Measurements from ENCODE around the gene GSTM2.

The GSTM2 gene

DNA sequence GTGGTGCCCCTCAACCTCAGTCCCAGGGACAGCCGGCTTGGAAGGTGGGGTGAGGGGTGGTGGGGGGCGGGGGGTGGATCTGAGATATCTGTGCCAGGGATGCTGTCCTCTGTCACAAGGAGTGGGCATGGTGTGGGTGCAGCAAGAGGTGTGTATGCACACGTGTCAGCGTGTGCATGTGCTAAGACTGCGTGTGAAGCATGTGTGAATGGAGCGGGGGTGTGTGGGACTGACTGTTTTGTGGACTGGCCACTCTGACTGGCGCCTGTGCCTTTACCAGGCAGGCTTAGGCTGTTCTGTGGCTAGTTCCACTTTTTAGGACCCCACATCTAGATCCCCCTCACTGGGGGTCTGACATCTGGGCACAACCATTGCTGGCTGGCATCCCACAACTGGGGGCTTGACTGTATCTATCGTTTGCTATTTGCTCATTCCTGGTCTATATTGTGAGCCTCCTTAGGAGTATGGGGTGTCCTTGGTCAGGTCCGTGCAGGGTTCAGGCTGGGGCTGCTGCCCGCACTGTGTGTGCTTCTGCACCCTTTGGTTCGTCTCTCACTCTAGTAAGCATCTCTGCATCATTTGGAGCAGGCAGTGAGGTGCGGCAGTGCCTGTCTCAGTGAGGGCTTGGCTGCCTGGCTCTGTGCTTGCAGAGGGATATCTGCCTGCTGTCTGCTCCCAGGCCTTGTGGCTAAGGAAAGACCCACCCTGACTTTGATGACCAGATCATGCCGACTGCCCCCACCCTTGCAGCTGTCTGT is 46.3 kb upstream of the GSTM2 start:
- Mint-ChIP-seq H3K36me3 (ENCODE audit: low read depth) (peaks cover 8% of the 10 kb centered on the region), H3K27me3 (ENCODE audit: low read depth) (no peaks in the 10 kb centered on the region), H3K9me3 (no peaks in the 10 kb centered on the region), H3K27ac (peak overlapping the region; percentile 74 to 99 (median 94)), H3K4me3 (peak overlapping the region; percentile 96 to 99 (median 98)), H3K4me1 (peaks cover 59% of the 10 kb centered on the region)
- TF ChIP-seq, protein P1, sequence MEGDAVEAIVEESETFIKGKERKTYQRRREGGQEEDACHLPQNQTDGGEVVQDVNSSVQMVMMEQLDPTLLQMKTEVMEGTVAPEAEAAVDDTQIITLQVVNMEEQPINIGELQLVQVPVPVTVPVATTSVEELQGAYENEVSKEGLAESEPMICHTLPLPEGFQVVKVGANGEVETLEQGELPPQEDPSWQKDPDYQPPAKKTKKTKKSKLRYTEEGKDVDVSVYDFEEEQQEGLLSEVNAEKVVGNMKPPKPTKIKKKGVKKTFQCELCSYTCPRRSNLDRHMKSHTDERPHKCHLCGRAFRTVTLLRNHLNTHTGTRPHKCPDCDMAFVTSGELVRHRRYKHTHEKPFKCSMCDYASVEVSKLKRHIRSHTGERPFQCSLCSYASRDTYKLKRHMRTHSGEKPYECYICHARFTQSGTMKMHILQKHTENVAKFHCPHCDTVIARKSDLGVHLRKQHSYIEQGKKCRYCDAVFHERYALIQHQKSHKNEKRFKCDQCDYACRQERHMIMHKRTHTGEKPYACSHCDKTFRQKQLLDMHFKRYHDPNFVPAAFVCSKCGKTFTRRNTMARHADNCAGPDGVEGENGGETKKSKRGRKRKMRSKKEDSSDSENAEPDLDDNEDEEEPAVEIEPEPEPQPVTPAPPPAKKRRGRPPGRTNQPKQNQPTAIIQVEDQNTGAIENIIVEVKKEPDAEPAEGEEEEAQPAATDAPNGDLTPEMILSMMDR (IDR thresholded peaks at IDR 0.05; ENCODE audit: unreplicated experiment in 3 of 3): no peak

DNA sequence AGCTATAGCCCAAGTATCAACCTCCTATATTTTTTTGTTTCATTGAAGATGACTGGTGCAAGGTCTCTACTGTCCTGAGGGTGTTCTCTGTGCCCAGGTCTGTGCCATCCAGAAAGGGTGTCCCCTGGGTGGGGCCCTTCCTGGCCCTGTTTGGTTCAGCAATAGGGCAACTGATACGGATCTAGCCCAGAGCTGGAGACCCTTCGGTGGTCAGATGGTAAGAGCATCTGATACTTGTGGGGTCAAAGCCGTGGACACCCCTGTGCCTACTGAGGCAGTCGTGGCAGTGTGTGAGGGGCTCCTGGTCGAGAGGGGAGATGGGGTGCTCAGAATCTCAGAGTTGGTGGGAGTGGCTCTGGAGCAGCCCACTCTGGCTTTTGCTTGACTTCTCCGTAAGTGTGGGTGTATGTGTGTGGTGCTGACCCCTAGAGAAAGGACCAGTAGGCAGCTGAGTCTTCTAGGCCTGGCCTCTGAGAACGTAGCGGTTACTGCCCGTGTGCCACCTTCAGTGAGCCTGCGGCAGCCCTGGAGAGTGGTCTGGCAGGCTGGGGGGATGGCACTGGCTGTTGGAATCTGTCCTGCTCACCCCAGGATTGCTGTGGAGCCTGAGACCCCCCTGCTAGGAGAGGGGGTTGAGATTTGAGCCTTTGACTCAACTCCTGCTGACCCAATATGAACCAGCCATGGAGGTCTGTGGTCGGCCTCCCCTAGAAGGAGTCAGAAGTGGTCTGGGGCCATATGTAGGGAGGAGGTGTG is 45.5 kb upstream of the GSTM2 start:
- H3K4me3 Mint-ChIP-seq: peak overlapping the region; percentile 96 to 99 (median 98)
- H3K9me3 Mint-ChIP-seq: no peaks in the 10 kb centered on the region
- TF ChIP-seq, protein P1 (IDR thresholded peaks at IDR 0.05; ENCODE audit: unreplicated experiment in 3 of 3): no peak
- peaks cover 52% of the 10 kb centered on the region for H3K4me1 Mint-ChIP-seq
- peak overlapping the region; percentile 74 to 99 (median 94) for H3K27ac Mint-ChIP-seq
- H3K27me3 Mint-ChIP-seq (ENCODE audit: low read depth): no peaks in the 10 kb centered on the region
- peaks cover 9% of the 10 kb centered on the region for H3K36me3 Mint-ChIP-seq (ENCODE audit: low read depth)

DNA sequence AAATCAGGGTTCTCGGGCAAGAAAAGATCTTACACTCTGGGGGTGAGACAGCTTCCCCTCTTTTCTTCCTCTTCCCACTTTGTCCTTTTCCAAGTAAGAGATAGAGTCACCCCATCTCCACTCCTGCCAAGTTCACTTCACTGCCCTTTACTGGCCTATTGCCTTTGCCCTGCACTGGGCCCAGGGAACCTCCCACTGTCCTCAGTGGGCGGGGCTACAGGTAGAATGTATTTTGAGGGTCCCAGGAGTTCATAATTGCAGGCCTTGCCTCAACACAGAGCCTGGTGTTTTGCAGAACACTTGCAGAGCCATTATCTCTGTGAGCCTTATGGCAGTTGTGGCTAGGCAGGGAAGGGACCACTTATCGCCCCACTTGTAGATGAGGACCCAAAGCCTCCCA is 45.0 kb upstream of the GSTM2 start:
- Mint-ChIP-seq H3K4me1 (peaks cover 49% of the 10 kb centered on the region), H3K27ac (peak overlapping the region; percentile 74 to 99 (median 94)), H3K27me3 (ENCODE audit: low read depth) (no peaks in the 10 kb centered on the region), H3K9me3 (no peaks in the 10 kb centered on the region), H3K36me3 (ENCODE audit: low read depth) (peaks cover 14% of the 10 kb centered on the region), H3K4me3 (peak overlapping the region; percentile 96 to 99 (median 98))
- TF ChIP-seq, protein P1 (IDR thresholded peaks at IDR 0.05; ENCODE audit: unreplicated experiment in 3 of 3): no peak

DNA sequence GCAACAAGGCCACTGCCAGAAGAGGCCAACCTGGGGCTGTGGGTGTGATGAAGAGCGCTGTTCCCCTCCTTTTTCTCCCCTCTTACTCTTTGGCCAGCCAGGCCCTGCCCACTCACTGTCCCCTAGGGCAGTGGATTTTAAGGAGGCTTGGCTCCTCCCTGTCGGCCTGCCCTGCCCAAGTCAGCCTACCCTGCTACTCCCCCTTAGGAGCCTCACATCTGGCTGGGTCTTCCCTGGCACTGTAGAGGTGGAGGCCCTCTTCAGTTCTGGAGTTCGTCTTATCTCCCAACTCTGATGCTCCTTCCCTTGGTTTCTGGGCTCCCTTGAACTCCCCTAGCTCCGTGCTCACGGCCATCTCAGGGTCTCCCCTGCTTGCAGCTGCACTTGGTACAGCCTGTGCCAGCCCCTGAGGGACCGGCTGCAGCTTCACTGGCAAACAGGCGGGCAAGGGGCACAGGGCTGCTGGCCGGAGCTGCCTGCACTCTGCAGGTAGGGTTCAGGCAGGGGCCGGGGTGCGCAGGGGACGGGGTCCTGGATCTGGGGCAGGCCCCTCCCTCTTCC is 44.2 kb upstream of the GSTM2 start:
- peaks cover 44% of the 10 kb centered on the region for H3K4me1 Mint-ChIP-seq
- TF ChIP-seq, protein P1 (IDR thresholded peaks at IDR 0.05; ENCODE audit: unreplicated experiment in 3 of 3): no peak
- H3K27me3 Mint-ChIP-seq (ENCODE audit: low read depth): no peaks in the 10 kb centered on the region
- H3K4me3 Mint-ChIP-seq: peak overlapping the region; percentile 46 to 99 (median 69)
- no peaks in the 10 kb centered on the region for H3K9me3 Mint-ChIP-seq
- H3K36me3 Mint-ChIP-seq (ENCODE audit: low read depth): peaks cover 21% of the 10 kb centered on the region
- H3K27ac Mint-ChIP-seq: peak overlapping the region in 2 of 3 experiments; percentile 74 to 84

DNA sequence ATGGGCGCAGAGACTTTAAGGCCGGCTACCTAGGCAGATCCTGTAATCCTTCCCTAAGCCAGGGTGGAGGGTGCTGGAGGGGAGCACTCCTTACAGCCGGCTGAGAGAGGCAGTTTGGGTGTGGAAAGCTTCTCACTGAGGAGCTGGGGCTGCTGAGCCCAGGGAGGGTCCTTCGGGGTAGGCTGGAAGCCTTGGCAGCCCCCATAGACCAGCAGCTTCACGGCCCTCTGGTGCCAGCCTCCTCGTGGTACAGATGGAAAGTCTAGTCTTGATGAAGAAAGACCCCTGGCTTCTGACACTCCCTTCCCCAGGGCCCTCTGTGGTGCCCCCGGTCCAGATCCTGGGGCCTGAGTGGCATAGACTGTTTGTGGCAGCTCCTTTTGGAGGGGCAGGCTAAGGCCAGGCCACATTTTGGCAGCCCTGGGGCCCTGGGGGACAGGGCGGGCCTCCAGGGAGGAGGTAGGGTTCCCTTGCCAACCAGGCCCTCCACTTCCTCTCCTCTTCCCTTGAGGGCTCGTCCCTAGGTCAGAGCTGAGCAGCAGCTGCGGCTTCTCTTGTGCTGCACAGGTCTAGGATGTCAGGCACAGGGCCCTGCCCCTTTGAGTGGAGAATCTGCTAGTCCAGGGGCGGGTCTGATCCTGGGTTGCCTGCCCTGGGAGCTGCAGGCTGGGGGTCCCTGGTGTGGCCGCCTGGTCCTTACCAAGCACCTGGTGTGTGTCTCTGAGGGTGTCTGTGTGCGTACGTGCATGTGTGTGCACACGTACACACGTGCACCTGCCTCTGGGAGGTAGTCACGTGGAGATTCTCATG is 43.5 kb upstream of the GSTM2 start:
- TF ChIP-seq, protein P1 (IDR thresholded peaks at IDR 0.05; ENCODE audit: unreplicated experiment in 3 of 3): no peak
- peak overlapping the region in 2 of 3 experiments; percentile 22 to 74 for H3K27ac Mint-ChIP-seq
- H3K4me3 Mint-ChIP-seq: peak overlapping the region; percentile 19 to 58 (median 52)
- H3K27me3 Mint-ChIP-seq (ENCODE audit: low read depth): no peaks in the 10 kb centered on the region
- H3K9me3 Mint-ChIP-seq: no peaks in the 10 kb centered on the region
- peaks cover 37% of the 10 kb centered on the region for H3K4me1 Mint-ChIP-seq
- peaks cover 27% of the 10 kb centered on the region for H3K36me3 Mint-ChIP-seq (ENCODE audit: low read depth)

Measured in nephron (organoid).